ENCODE data around the gene ADAM12.
"Not testable (repeated sequence)": the region's sequence is repeated elsewhere in the genome, so short reads cannot be mapped to it uniquely, and the experiment has no call there.

DNA sequence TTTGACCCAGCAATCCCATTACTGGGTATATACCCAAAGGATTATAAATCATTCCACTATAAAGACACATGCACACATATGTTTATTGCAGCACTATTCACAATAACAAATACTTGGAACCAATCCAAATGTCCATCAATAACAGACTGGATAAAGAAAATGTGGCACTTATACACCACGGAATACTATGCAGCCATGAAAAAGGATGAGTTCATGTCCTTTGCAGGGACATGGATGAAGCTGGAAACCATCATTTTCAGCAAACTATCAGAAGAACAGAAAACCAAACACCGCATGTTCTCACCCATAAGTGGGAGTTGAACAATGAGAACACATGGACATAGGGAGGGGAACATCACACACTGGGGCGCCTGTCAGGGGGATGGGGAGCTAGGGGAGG is 9.1 kb downstream of the ADAM12 start:
- TF ChIP-seq, protein P1, sequence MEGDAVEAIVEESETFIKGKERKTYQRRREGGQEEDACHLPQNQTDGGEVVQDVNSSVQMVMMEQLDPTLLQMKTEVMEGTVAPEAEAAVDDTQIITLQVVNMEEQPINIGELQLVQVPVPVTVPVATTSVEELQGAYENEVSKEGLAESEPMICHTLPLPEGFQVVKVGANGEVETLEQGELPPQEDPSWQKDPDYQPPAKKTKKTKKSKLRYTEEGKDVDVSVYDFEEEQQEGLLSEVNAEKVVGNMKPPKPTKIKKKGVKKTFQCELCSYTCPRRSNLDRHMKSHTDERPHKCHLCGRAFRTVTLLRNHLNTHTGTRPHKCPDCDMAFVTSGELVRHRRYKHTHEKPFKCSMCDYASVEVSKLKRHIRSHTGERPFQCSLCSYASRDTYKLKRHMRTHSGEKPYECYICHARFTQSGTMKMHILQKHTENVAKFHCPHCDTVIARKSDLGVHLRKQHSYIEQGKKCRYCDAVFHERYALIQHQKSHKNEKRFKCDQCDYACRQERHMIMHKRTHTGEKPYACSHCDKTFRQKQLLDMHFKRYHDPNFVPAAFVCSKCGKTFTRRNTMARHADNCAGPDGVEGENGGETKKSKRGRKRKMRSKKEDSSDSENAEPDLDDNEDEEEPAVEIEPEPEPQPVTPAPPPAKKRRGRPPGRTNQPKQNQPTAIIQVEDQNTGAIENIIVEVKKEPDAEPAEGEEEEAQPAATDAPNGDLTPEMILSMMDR (IDR thresholded peaks at IDR 0.05; ENCODE audit: low read length) = not testable (repeated sequence)
- TF ChIP-seq EZH2 (optimal IDR thresholded peaks at IDR 0.05; ENCODE audit: low read depth, low read length); EZH2phosphoT487 (IDR thresholded peaks at IDR 0.05; ENCODE audit: low read length): not testable (repeated sequence)
